Measurements from ENCODE around the gene CDHR2.

The CDHR2 gene

GRCh38 chr5:176625966-176626875 lies 77.1 kb downstream of the CDHR2 start:
- no peak overlapping the region for H3K27ac Mint-ChIP-seq
- peaks cover 20 to 23% of the 10 kb centered on the region in 2 donors for H3K4me1 Mint-ChIP-seq
- no peaks in the 10 kb centered on the region for H3K36me3 Mint-ChIP-seq
- H3K4me3 Mint-ChIP-seq, result no peak overlapping the region
- peaks cover 50 to 78% of the 10 kb centered on the region in 2 donors for H3K27me3 Mint-ChIP-seq
- no peaks in the 10 kb centered on the region for H3K9me3 Mint-ChIP-seq
- ATAC-seq (replicated peaks) (no peak), DNase-seq (no peak)

- DNase-seq (no peak), ATAC-seq (replicated peaks) (peak; percentile 5 to 28)
- H3K4me1 Mint-ChIP-seq, result peaks cover 22 to 28% of the 10 kb centered on the region in 2 donors
- no peaks in the 10 kb centered on the region for H3K9me3 Mint-ChIP-seq
- H3K27me3 Mint-ChIP-seq, result peaks cover 50 to 73% of the 10 kb centered on the region in 2 donors
- H3K27ac Mint-ChIP-seq, result no peak overlapping the region
- H3K4me3 Mint-ChIP-seq, result no peak overlapping the region
- no peaks in the 10 kb centered on the region for H3K36me3 Mint-ChIP-seq
These were observed 77.7 kb downstream of the CDHR2 start for GRCh38 chr5:176626876-176627236.

- no peaks in the 10 kb centered on the region for H3K9me3 Mint-ChIP-seq
- peaks cover 42 to 66% of the 10 kb centered on the region in 2 donors for H3K27me3 Mint-ChIP-seq
- ATAC-seq (replicated peaks) (no peak), DNase-seq (no peak)
- H3K36me3 Mint-ChIP-seq, result no peaks in the 10 kb centered on the region
- peaks cover 22 to 28% of the 10 kb centered on the region in 2 donors for H3K4me1 Mint-ChIP-seq
- peak overlapping the region in 1 of 2 donors; percentile 43 for H3K4me3 Mint-ChIP-seq
- no peak overlapping the region for H3K27ac Mint-ChIP-seq
These were observed 78.4 kb downstream of the CDHR2 start for GRCh38 chr5:176627582-176627981.

- Mint-ChIP-seq H3K9me3 (no peaks in the 10 kb centered on the region), H3K36me3 (no peaks in the 10 kb centered on the region), H3K4me3 (peak overlapping the region in 1 of 2 donors; percentile 41), H3K4me1 (peaks cover 24 to 31% of the 10 kb centered on the region in 2 donors), H3K27ac (no peak overlapping the region), H3K27me3 (peaks cover 42 to 57% of the 10 kb centered on the region in 2 donors)
- ATAC-seq (replicated peaks) (no peak), DNase-seq (no peak)
These were observed 79.5 kb downstream of the CDHR2 start for GRCh38 chr5:176628406-176629228.

- no peak for DNase-seq
- Mint-ChIP-seq H3K4me3 (peak overlapping the region; percentile 62 to 79), H3K4me1 (peaks cover 31 to 39% of the 10 kb centered on the region in 2 donors), H3K9me3 (no peaks in the 10 kb centered on the region), H3K36me3 (no peaks in the 10 kb centered on the region), H3K27ac (no peak overlapping the region), H3K27me3 (peaks cover 42 to 51% of the 10 kb centered on the region in 2 donors)
- ATAC-seq (replicated peaks), result no peak
These were observed 80.2 kb downstream of the CDHR2 start for GRCh38 chr5:176629317-176629852.

GRCh38 chr5:176629853-176630680 lies 80.9 kb downstream of the CDHR2 start, which contains the start of the genes EIF4E1B and SNCB:
TSS of gene EIF4E1B (plus strand) at chr5:176630675. CDS start at chr5:176642788, 12,113 bp downstream.
TSS of gene SNCB (minus strand) at chr5:176630534. CDS start at chr5:176629654, 880 bp downstream.
- H3K9me3 Mint-ChIP-seq, result peaks cover 0 to 1% of the 10 kb centered on the region in 2 donors
- no peak within 1 kb of the TSS for H3K27ac Mint-ChIP-seq
- peak; percentile 47 for DNase-seq
- peak; percentile 89 to 92 for ATAC-seq (replicated peaks)
- H3K4me1 Mint-ChIP-seq, result peaks cover 35 to 43% of the 10 kb centered on the region in 2 donors
- peak within 1 kb of the TSS; percentile 71 to 79 for H3K4me3 Mint-ChIP-seq
- H3K36me3 Mint-ChIP-seq, result no peaks in the 10 kb centered on the region
- peaks cover 44 to 49% of the 10 kb centered on the region in 2 donors for H3K27me3 Mint-ChIP-seq

- ATAC-seq (replicated peaks), result peak; percentile 14 to 18
- Mint-ChIP-seq H3K9me3 (peaks cover 0 to 3% of the 10 kb centered on the region in 2 donors), H3K27me3 (peaks cover 44 to 45% of the 10 kb centered on the region in 2 donors), H3K27ac (no peak overlapping the region), H3K4me3 (peak overlapping the region; percentile 71 to 79), H3K36me3 (no peaks in the 10 kb centered on the region), H3K4me1 (peaks cover 37 to 47% of the 10 kb centered on the region in 2 donors)
- DNase-seq, result no peak
These were observed 81.6 kb downstream of the CDHR2 start for GRCh38 chr5:176630681-176631222.

- H3K9me3 Mint-ChIP-seq, result peaks cover 0 to 3% of the 10 kb centered on the region in 2 donors
- no peak for ATAC-seq (replicated peaks)
- DNase-seq, result no peak
- H3K27me3 Mint-ChIP-seq, result peaks cover 38 to 40% of the 10 kb centered on the region in 2 donors
- no peaks in the 10 kb centered on the region for H3K36me3 Mint-ChIP-seq
- no peak overlapping the region for H3K27ac Mint-ChIP-seq
- H3K4me3 Mint-ChIP-seq, result no peak overlapping the region
- H3K4me1 Mint-ChIP-seq, result peaks cover 37 to 46% of the 10 kb centered on the region in 2 donors
These were observed 82.5 kb downstream of the CDHR2 start for GRCh38 chr5:176631383-176632200.

- Mint-ChIP-seq H3K4me1 (peaks cover 33 to 34% of the 10 kb centered on the region in 2 donors), H3K27me3 (peaks cover 29 to 30% of the 10 kb centered on the region in 2 donors), H3K4me3 (no peak overlapping the region), H3K9me3 (peaks cover 0 to 3% of the 10 kb centered on the region in 2 donors), H3K27ac (no peak overlapping the region), H3K36me3 (no peaks in the 10 kb centered on the region)
- no peak for ATAC-seq (replicated peaks)
- DNase-seq, result no peak
These were observed 83.6 kb downstream of the CDHR2 start for GRCh38 chr5:176632745-176633144.

GRCh38 chr5:176633598-176633997 lies 84.5 kb downstream of the CDHR2 start:
- DNase-seq (no peak), ATAC-seq (replicated peaks) (peak; percentile 44 to 48)
- peaks cover 27 to 29% of the 10 kb centered on the region in 2 donors for H3K27me3 Mint-ChIP-seq
- peaks cover 29 to 32% of the 10 kb centered on the region in 2 donors for H3K4me1 Mint-ChIP-seq
- peak overlapping the region; percentile 4 to 10 for H3K4me3 Mint-ChIP-seq
- H3K27ac Mint-ChIP-seq, result peak overlapping the region; percentile 6
- no peaks in the 10 kb centered on the region for H3K36me3 Mint-ChIP-seq
- peaks cover 2 to 3% of the 10 kb centered on the region in 2 donors for H3K9me3 Mint-ChIP-seq

GRCh38 chr5:176636426-176636825 lies 87.3 kb downstream of the CDHR2 start:
- peaks cover 2 to 3% of the 10 kb centered on the region in 2 donors for H3K9me3 Mint-ChIP-seq
- H3K36me3 Mint-ChIP-seq, result no peaks in the 10 kb centered on the region
- H3K4me3 Mint-ChIP-seq, result no peak overlapping the region
- H3K27me3 Mint-ChIP-seq, result peaks cover 14 to 16% of the 10 kb centered on the region in 2 donors
- no peak overlapping the region for H3K27ac Mint-ChIP-seq
- ATAC-seq (replicated peaks) (no peak), DNase-seq (no peak)
- H3K4me1 Mint-ChIP-seq, result peaks cover 16 to 22% of the 10 kb centered on the region in 2 donors

GRCh38 chr5:176637556-176637955 lies 88.4 kb downstream of the CDHR2 start:
- Mint-ChIP-seq H3K4me3 (no peak overlapping the region), H3K27ac (no peak overlapping the region), H3K4me1 (peaks cover 16 to 19% of the 10 kb centered on the region in 2 donors), H3K27me3 (peaks cover 14 to 16% of the 10 kb centered on the region in 2 donors), H3K9me3 (peaks cover 2 to 3% of the 10 kb centered on the region in 2 donors), H3K36me3 (no peaks in the 10 kb centered on the region)
- ATAC-seq (replicated peaks) (no peak), DNase-seq (no peak)
